C4-2B (cell line): ENCODE data around the gene PIK3R4.

Experiments
- ZFX ChIP-seq: fragments of 450-650 bp; IDR thresholded peaks from 2 replicates; pipeline ENCODE4 v1.6.1; 2017
- TF ChIP-seq, protein P1 (sequence below): fragments of 450-650 bp; conservative IDR thresholded peaks from 2 replicates; pipeline ENCODE4 v1.5.1; 2017; ENCODE audit warnings: mild to moderate bottlenecking

DNA sequence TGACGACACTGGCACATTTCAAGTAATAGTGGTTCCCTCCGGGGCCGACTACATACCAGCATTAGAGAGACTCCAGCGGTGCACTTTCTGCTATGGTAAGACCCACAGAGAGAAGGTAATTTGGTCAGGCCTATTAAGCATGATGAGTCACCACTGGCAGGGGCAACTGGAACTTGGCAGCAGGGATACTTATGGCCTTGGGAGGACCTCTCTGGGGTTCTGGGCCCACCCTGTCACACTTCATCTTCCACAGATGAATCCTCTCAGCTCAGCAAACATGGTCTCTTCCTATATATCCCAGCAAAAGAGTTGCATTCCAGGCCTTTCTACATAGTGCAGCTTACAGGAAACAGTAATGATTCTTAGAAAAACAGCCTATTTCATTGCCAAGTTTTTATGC is 88.0 kb downstream of the PIK3R4 start:
- TF ChIP-seq, protein P1, sequence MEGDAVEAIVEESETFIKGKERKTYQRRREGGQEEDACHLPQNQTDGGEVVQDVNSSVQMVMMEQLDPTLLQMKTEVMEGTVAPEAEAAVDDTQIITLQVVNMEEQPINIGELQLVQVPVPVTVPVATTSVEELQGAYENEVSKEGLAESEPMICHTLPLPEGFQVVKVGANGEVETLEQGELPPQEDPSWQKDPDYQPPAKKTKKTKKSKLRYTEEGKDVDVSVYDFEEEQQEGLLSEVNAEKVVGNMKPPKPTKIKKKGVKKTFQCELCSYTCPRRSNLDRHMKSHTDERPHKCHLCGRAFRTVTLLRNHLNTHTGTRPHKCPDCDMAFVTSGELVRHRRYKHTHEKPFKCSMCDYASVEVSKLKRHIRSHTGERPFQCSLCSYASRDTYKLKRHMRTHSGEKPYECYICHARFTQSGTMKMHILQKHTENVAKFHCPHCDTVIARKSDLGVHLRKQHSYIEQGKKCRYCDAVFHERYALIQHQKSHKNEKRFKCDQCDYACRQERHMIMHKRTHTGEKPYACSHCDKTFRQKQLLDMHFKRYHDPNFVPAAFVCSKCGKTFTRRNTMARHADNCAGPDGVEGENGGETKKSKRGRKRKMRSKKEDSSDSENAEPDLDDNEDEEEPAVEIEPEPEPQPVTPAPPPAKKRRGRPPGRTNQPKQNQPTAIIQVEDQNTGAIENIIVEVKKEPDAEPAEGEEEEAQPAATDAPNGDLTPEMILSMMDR, result no peak
- no peak for TF ChIP-seq ZFX
